ENCODE results near the gene TBX2. TPM values are rescaled to one million over a fixed set of nuclear protein-coding genes. Genes with fewer than 3 reads are reported as not detected.
A peak's percentile ranks its signal among the peaks of the same experiment; 100 is the strongest.

The TBX2 gene
- total RNA-seq, 1 experiment from 2014 or later: not detected

- intact Hi-C loops (cut with micrococcal nuclease; ENCODE audit: unreplicated experiment): no loop called here
- peak; percentile 51 for DNase-seq (ENCODE audit: low spot score)
- Histone ChIP-seq H3K27ac (ENCODE audit: low read depth, low read length, poor library complexity, severe bottlenecking) (no peak overlapping the region), H3K36me3 (ENCODE audit: insufficient read depth, low read length, poor library complexity, severe bottlenecking) (no peaks in the 10 kb centered on the region), H3K4me3 (ENCODE audit: low read depth, low read length, poor library complexity, severe bottlenecking) (no peak overlapping the region), H3K4me1 (ENCODE audit: insufficient read depth, low read length, poor library complexity, severe bottlenecking) (peaks cover 23% of the 10 kb centered on the region), H3K27me3 (replicated peaks; ENCODE audit: insufficient read depth, low read depth, low read length, poor library complexity) (peaks cover 88% of the 10 kb centered on the region), H3K9me3 (ENCODE audit: low read depth, low read length, poor library complexity, severe bottlenecking) (no peaks in the 10 kb centered on the region)
- POLR2A ChIA-PET (ENCODE audit: low non-redundant PET): no interaction called here
- no peak for TF ChIP-seq EZH2 (IDR thresholded peaks at IDR 0.05; ENCODE audit: borderline replicate concordance, low read depth, low read length, poor library complexity, severe bottlenecking)
- TF ChIP-seq CTCF (conservative IDR thresholded peaks at IDR 0.05; ENCODE audit: low read depth, low read length): no peak
- BruUV-seq (replicated peaks): no TSS peak
- CTCF ChIA-PET: interaction anchor here (1.0 kb wide), 1 partner anchor 9 kb away, joined by 4 read pairs; no protein-coding TSS in a partner anchor
These were observed 3.5 kb downstream of the TBX2 start for GRCh38 chr17:61402978-61403800.

GRCh38 chr17:61403801-61404662 is 4.4 kb downstream of the TBX2 start:
- no peak for DNase-seq (ENCODE audit: low spot score)
- Histone ChIP-seq H3K4me1 (ENCODE audit: insufficient read depth, low read length, poor library complexity, severe bottlenecking) (peaks cover 15% of the 10 kb centered on the region), H3K27me3 (replicated peaks; ENCODE audit: insufficient read depth, low read depth, low read length, poor library complexity) (peaks cover 88% of the 10 kb centered on the region), H3K36me3 (ENCODE audit: insufficient read depth, low read length, poor library complexity, severe bottlenecking) (no peaks in the 10 kb centered on the region), H3K4me3 (ENCODE audit: low read depth, low read length, poor library complexity, severe bottlenecking) (peak overlapping the region; percentile 23), H3K27ac (ENCODE audit: low read depth, low read length, poor library complexity, severe bottlenecking) (no peak overlapping the region), H3K9me3 (ENCODE audit: low read depth, low read length, poor library complexity, severe bottlenecking) (no peaks in the 10 kb centered on the region)
- BruUV-seq (replicated peaks): no TSS peak
- TF ChIP-seq EZH2 (IDR thresholded peaks at IDR 0.05; ENCODE audit: borderline replicate concordance, low read depth, low read length, poor library complexity, severe bottlenecking) (peak; percentile 62), CTCF (conservative IDR thresholded peaks at IDR 0.05; ENCODE audit: low read depth, low read length) (no peak)
- intact Hi-C loops (cut with micrococcal nuclease; ENCODE audit: unreplicated experiment): no loop called here
- ChIA-PET POLR2A (ENCODE audit: low non-redundant PET) (interaction anchor here (0.7 kb wide), 1 partner anchor 40 kb away, joined by 9 read pairs; no protein-coding TSS in a partner anchor), CTCF (interaction anchor here (1.0 kb wide), 1 partner anchor 8 kb away, joined by 4 read pairs; no protein-coding TSS in a partner anchor)

GRCh38 chr17:61404663-61404912 is 4.9 kb downstream of the TBX2 start:
- no peaks in the 10 kb centered on the region for H3K36me3 ChIP-seq (ENCODE audit: insufficient read depth, low read length, poor library complexity, severe bottlenecking)
- H3K4me1 ChIP-seq (ENCODE audit: insufficient read depth, low read length, poor library complexity, severe bottlenecking): peaks cover 9% of the 10 kb centered on the region
- H3K9me3 ChIP-seq (ENCODE audit: low read depth, low read length, poor library complexity, severe bottlenecking): no peaks in the 10 kb centered on the region
- TF ChIP-seq EZH2 (IDR thresholded peaks at IDR 0.05; ENCODE audit: borderline replicate concordance, low read depth, low read length, poor library complexity, severe bottlenecking) (peak; percentile 96), CTCF (conservative IDR thresholded peaks at IDR 0.05; ENCODE audit: low read depth, low read length) (no peak)
- H3K4me3 ChIP-seq (ENCODE audit: low read depth, low read length, poor library complexity, severe bottlenecking): peak overlapping the region; percentile 23
- no TSS peak for BruUV-seq (replicated peaks)
- H3K27me3 ChIP-seq (replicated peaks; ENCODE audit: insufficient read depth, low read depth, low read length, poor library complexity): peaks cover 82% of the 10 kb centered on the region
- ChIA-PET CTCF (no interaction called here), POLR2A (ENCODE audit: low non-redundant PET) (interaction anchor here (0.7 kb wide), 1 partner anchor 39 kb away, joined by 9 read pairs; no protein-coding TSS in a partner anchor)
- no peak overlapping the region for H3K27ac ChIP-seq (ENCODE audit: low read depth, low read length, poor library complexity, severe bottlenecking)
- no peak for DNase-seq (ENCODE audit: low spot score)
- intact Hi-C loops (cut with micrococcal nuclease; ENCODE audit: unreplicated experiment): no loop called here

Measured in A673 (cell line).